IMR-90 (cell line): ENCODE data around the gene PGBD5. TPM values are rescaled to one million over a fixed set of nuclear protein-coding genes. Genes with fewer than 3 reads are reported as not detected.

Experiments
- ATAC-seq: fragments of 200-7000 bp; cut with Tn5 transposase; 2 replicates; pipeline ENCODE4 v1.9.1; 2020; ENCODE audit warnings: low read depth, mild to moderate bottlenecking, moderate library complexity
- BruUV-seq: library from RNA; stranded (reverse); fragments of 400-500 nt; replicated peaks from 2 replicates; lab custom pipeline; 2021; lab: Mats Ljungman, UMichigan
- CTCF ChIA-PET: fragments of 300-600 bp; formaldehyde crosslinking; extraction: SDS; loops from one replicate; lab custom pipeline; 2021; ENCODE audit warnings: antibody characterized with exemption; lab: Yijun Ruan, JAX
- POLR2A ChIA-PET: fragments of 300-600 bp; sonication (Branson Sonifier 250); formaldehyde crosslinking; loops from one replicate; lab custom pipeline; 2022; ENCODE audit warnings: antibody characterized with exemption; ENCODE audit not compliant: unreplicated experiment; lab: Charles Lee
- DNase-seq: peaks from one replicate; pipeline ENCODE4 v3.0.0; 2013
- H2AFZ ChIP-seq: replicated peaks from 2 replicates; pipeline ENCODE3; 2013; ENCODE audit warnings: low read length, mild to moderate bottlenecking; ENCODE audit not compliant: poor library complexity
- H2AK5ac ChIP-seq: 2 replicates; pipeline ENCODE4 v1.6.1; 2013; ENCODE audit warnings: low read depth, low read length, inconsistent platforms
- H2AK9ac ChIP-seq: replicated peaks from 2 replicates; pipeline ENCODE3; 2013; ENCODE audit warnings: mild to moderate bottlenecking, low read depth, low read length, moderate library complexity; ENCODE audit not compliant: poor library complexity
- H2BK120ac ChIP-seq: 2 replicates; pipeline ENCODE4 v1.6.1; 2013; ENCODE audit warnings: low read depth, low read length, inconsistent platforms
- H2BK15ac ChIP-seq: 3 replicates; pipeline ENCODE4 v1.6.1; 2013; ENCODE audit warnings: low read depth, low read length, inconsistent platforms
- H2BK20ac ChIP-seq: 2 replicates; pipeline ENCODE4 v1.6.1; 2013; ENCODE audit warnings: low read depth, mild to moderate bottlenecking, inconsistent platforms, low read length, moderate library complexity
- H2BK5ac ChIP-seq: 2 replicates; pipeline ENCODE4 v1.6.1; 2013; ENCODE audit warnings: mild to moderate bottlenecking, low read depth, low read length, inconsistent platforms; ENCODE audit not compliant: poor library complexity, severe bottlenecking
- H3K14ac ChIP-seq: replicated peaks from 2 replicates; pipeline ENCODE4 v1.6.1; 2013; ENCODE audit warnings: low read depth, low read length, inconsistent platforms
- H3K18ac ChIP-seq: 2 replicates; pipeline ENCODE4 v1.6.1; 2013; ENCODE audit warnings: low read depth, low read length, control low read depth
- H3K23ac ChIP-seq: 2 replicates; pipeline ENCODE4 v1.6.1; 2013; ENCODE audit warnings: low read depth, low read length, inconsistent platforms
- H3K27ac ChIP-seq: 2 replicates; pipeline ENCODE4 v1.5.1; 2013; ENCODE audit warnings: mild to moderate bottlenecking, control low read depth, low read length; ENCODE audit not compliant: insufficient read depth
- H3K27me3 ChIP-seq: 2 replicates; pipeline ENCODE4 v1.6.1; 2013; ENCODE audit warnings: low read length; ENCODE audit not compliant: control insufficient read depth, insufficient read depth
- H3K36me3 ChIP-seq: 2 replicates; pipeline ENCODE4 v1.6.1; 2013; ENCODE audit warnings: low read length, mixed read lengths; ENCODE audit not compliant: control insufficient read depth, insufficient read depth
- H3K4ac ChIP-seq: 2 replicates; pipeline ENCODE4 v1.6.1; 2013; ENCODE audit warnings: low read depth, low read length, inconsistent platforms
- H3K4me1 ChIP-seq: 2 replicates; pipeline ENCODE4 v1.6.1; 2013; ENCODE audit warnings: low read length, mixed read lengths; ENCODE audit not compliant: control insufficient read depth, insufficient read depth
- H3K4me2 ChIP-seq: 2 replicates; pipeline ENCODE4 v1.6.1; 2013; ENCODE audit warnings: low read depth, mild to moderate bottlenecking, control low read depth, low read length, moderate library complexity
- H3K4me3 ChIP-seq: 2 replicates; pipeline ENCODE4 v1.5.1; 2013; ENCODE audit warnings: low read depth, mild to moderate bottlenecking, control low read depth, low read length, moderate library complexity; ENCODE audit not compliant: insufficient read depth
- H3K56ac ChIP-seq: 2 replicates; pipeline ENCODE4 v1.6.1; 2013; ENCODE audit warnings: low read length, inconsistent platforms; ENCODE audit not compliant: insufficient read depth; ENCODE audit errors: extremely low read depth
- H3K79me1 ChIP-seq, 2 experiments: 2 replicates each; pipeline ENCODE4 v1.6.1; 2013; ENCODE audit warnings: low read length in 2 of 2, inconsistent platforms in 1 of 2, low read depth in 1 of 2
- H3K9ac ChIP-seq: 2 replicates; pipeline ENCODE4 v1.6.1; 2013; ENCODE audit warnings: low read depth, low read length, control low read depth
- H3K9me1 ChIP-seq: 2 replicates; pipeline ENCODE4 v1.6.1; 2013; ENCODE audit warnings: low read length, inconsistent platforms; ENCODE audit not compliant: insufficient read depth
- H3K9me3 ChIP-seq: 2 replicates; pipeline ENCODE4 v1.6.1; 2013; ENCODE audit warnings: low read length; ENCODE audit not compliant: control insufficient read depth, insufficient read depth
- H4K20me1 ChIP-seq: 2 replicates; pipeline ENCODE4 v1.6.1; 2013; ENCODE audit warnings: low read length, inconsistent platforms; ENCODE audit not compliant: insufficient read depth
- H4K5ac ChIP-seq: 2 replicates; pipeline ENCODE4 v1.6.1; 2013; ENCODE audit warnings: mild to moderate bottlenecking, low read depth, low read length, control low read depth
- H4K8ac ChIP-seq, 2 experiments: 2 replicates each; pipeline ENCODE4 v1.6.1; 2013; ENCODE audit warnings: low read depth in 2 of 2, low read length in 2 of 2, control low read depth in 1 of 2, inconsistent platforms in 1 of 2
- H4K91ac ChIP-seq: 2 replicates; pipeline ENCODE4 v1.6.1; 2013; ENCODE audit warnings: low read depth, low read length, inconsistent platforms; ENCODE audit not compliant: insufficient read depth
- BHLHE40 ChIP-seq: fragments of 150-350 bp; IDR thresholded peaks from 2 replicates; pipeline ENCODE4 v1.6.1; 2016; ENCODE audit warnings: mild to moderate bottlenecking, low read depth, low read length
- CEBPB ChIP-seq: IDR thresholded peaks from 2 replicates; pipeline ENCODE4 v1.6.1; 2012; ENCODE audit warnings: low read depth, low read length, improper control_type of control experiment
- CHD1 ChIP-seq: IDR thresholded peaks from 2 replicates; pipeline ENCODE4 v1.6.1; 2012; ENCODE audit warnings: low read depth, low read length, improper control_type of control experiment
- FOS ChIP-seq: fragments of 150-350 bp; IDR thresholded peaks from 2 replicates; pipeline ENCODE4 v1.6.1; 2016; ENCODE audit warnings: low read depth, low read length
- MAZ ChIP-seq: IDR thresholded peaks from 2 replicates; pipeline ENCODE4 v1.6.1; 2012; ENCODE audit warnings: low read depth, mild to moderate bottlenecking, low read length, improper control_type of control experiment, moderate library complexity, borderline replicate concordance
- NFE2L2 ChIP-seq: fragments of 150-350 bp; IDR thresholded peaks from 2 replicates; pipeline ENCODE4 v1.6.1; 2016; ENCODE audit warnings: low read depth, mild to moderate bottlenecking, low read length
- RAD21 ChIP-seq: IDR thresholded peaks from 2 replicates; pipeline ENCODE4 v1.6.1; 2012; ENCODE audit warnings: low read length, improper control_type of control experiment
- RFX5 ChIP-seq: IDR thresholded peaks from 2 replicates; pipeline ENCODE4 v1.8.0; 2012; ENCODE audit warnings: low read depth, mild to moderate bottlenecking, low read length, moderate library complexity
- WGBS, 2 experiments: methylation state at CpG; one replicate each; pipeline versions ENCODE4 v1.1.5 to v1.1.7; 2013; ENCODE audit warnings: missing lambda C conversion rate in 2 of 2; ENCODE audit not compliant: insufficient read length in 1 of 2; ENCODE audit errors: extremely low coverage in 2 of 2; 5-methylcytosine and 5-hydroxymethylcytosine counted together
- dilution Hi-C: fragments of 300-500 bp; cut with HindIII; formaldehyde crosslinking; loops from one replicate; pipeline ENCODE4 v1.14.3; 2018; ENCODE audit warnings: low sequenced_read_pairs; ENCODE audit not compliant: unreplicated experiment
- in situ Hi-C: fragments of 300-500 bp; cut with MboI; formaldehyde crosslinking; loops from 3 replicates; pipeline ENCODE4 v1.14.3; 2019; ENCODE audit warnings: low sequenced_read_pairs, inconsistent platforms, mixed read lengths
- intact Hi-C: fragments of 100-400 bp; cut with micrococcal nuclease; formaldehyde crosslinking; loops from 2 replicates; pipeline ENCODE4 v1.10.0; 2022
- polyA plus RNA-seq, 3 experiments: library from polyadenylated mRNA; depleted of rRNA; stranded (reverse); fragments of >200 nt; gene quantifications; 2 replicates each; pipeline ENCODE4 v1.2.3, GENCODE V29; 2012; ENCODE audit warnings: low replicate concordance in 1 of 3
- total RNA-seq: library from RNA; depleted of rRNA; stranded (reverse); fragments of >200 nt; gene quantifications from 2 replicates; pipeline ENCODE4 v1.2.3, GENCODE V29; 2012
- TF ChIP-seq, protein P1 (sequence below): fragments of 150-350 bp; IDR thresholded peaks from 2 replicates; pipeline ENCODE4 v1.6.1; 2016; ENCODE audit warnings: low read depth, mild to moderate bottlenecking, low read length, moderate library complexity, borderline replicate concordance
- TF ChIP-seq, protein P2 (sequence below): conservative IDR thresholded peaks from 2 replicates; pipeline ENCODE4 v1.5.1; 2012; ENCODE audit warnings: mild to moderate bottlenecking, low read depth, low read length, improper control_type of control experiment

The PGBD5 gene
- total and polyA plus RNA-seq, 2 of the 4 experiments (the other 2 are of a cell fraction): 0.18 to 0.36 TPM

- H2BK120ac ChIP-seq: no peak overlapping the region
- no peaks in the 10 kb centered on the region for H3K27me3 ChIP-seq
- dilution Hi-C loops (no loop called here), intact Hi-C loops (no loop called here), in situ Hi-C loops (no loop called here)
- H3K9me1 ChIP-seq: no peaks in the 10 kb centered on the region
- H4K91ac ChIP-seq: no peak overlapping the region
- H3K4me2 ChIP-seq: no peak overlapping the region
- no peak overlapping the region for H3K9ac ChIP-seq
- H2AFZ ChIP-seq: no peak overlapping the region
- H2AK9ac ChIP-seq: no peak overlapping the region
- H2BK5ac ChIP-seq: no peak overlapping the region
- H3K4me1 ChIP-seq: no peaks in the 10 kb centered on the region; the same call in 1 of the 2 replicates
- no peak overlapping the region for H2BK20ac ChIP-seq
- ChIA-PET CTCF (no interaction called here), POLR2A (no interaction called here)
- H4K8ac ChIP-seq: no peak overlapping the region
- H3K18ac ChIP-seq: no peak overlapping the region
- no peaks in the 10 kb centered on the region for H3K36me3 ChIP-seq
- H3K79me1 ChIP-seq: no peaks in the 10 kb centered on the region
- DNase-seq (peak; percentile 6), ATAC-seq (peak; percentile 37)
- H3K9me3 ChIP-seq: peaks cover 2% of the 10 kb centered on the region; the same call in 1 of the 2 replicates
- H3K23ac ChIP-seq: no peak overlapping the region
- no peak overlapping the region for H3K4ac ChIP-seq
- no peak overlapping the region for H3K27ac ChIP-seq
- BruUV-seq: no TSS peak
- no peak overlapping the region for H3K4me3 ChIP-seq
- TF ChIP-seq, protein P1, sequence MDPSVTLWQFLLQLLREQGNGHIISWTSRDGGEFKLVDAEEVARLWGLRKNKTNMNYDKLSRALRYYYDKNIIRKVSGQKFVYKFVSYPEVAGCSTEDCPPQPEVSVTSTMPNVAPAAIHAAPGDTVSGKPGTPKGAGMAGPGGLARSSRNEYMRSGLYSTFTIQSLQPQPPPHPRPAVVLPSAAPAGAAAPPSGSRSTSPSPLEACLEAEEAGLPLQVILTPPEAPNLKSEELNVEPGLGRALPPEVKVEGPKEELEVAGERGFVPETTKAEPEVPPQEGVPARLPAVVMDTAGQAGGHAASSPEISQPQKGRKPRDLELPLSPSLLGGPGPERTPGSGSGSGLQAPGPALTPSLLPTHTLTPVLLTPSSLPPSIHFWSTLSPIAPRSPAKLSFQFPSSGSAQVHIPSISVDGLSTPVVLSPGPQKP: no peak
- TF ChIP-seq, protein P2, sequence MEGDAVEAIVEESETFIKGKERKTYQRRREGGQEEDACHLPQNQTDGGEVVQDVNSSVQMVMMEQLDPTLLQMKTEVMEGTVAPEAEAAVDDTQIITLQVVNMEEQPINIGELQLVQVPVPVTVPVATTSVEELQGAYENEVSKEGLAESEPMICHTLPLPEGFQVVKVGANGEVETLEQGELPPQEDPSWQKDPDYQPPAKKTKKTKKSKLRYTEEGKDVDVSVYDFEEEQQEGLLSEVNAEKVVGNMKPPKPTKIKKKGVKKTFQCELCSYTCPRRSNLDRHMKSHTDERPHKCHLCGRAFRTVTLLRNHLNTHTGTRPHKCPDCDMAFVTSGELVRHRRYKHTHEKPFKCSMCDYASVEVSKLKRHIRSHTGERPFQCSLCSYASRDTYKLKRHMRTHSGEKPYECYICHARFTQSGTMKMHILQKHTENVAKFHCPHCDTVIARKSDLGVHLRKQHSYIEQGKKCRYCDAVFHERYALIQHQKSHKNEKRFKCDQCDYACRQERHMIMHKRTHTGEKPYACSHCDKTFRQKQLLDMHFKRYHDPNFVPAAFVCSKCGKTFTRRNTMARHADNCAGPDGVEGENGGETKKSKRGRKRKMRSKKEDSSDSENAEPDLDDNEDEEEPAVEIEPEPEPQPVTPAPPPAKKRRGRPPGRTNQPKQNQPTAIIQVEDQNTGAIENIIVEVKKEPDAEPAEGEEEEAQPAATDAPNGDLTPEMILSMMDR: no peak
- TF ChIP-seq NFE2L2: no peak
- no peak for TF ChIP-seq FOS
- no peak for TF ChIP-seq CEBPB
- no peak for TF ChIP-seq BHLHE40
- TF ChIP-seq MAZ: no peak
- no peak for TF ChIP-seq RAD21
- TF ChIP-seq CHD1: no peak
- no peak for TF ChIP-seq RFX5
- no peak overlapping the region for H4K5ac ChIP-seq
- no peak overlapping the region for H3K56ac ChIP-seq
- WGBS, 2 experiments: 68% methylated on average over 4 of the region's 13 CpGs; no CpG with 5 or more reads in 1 of the 2 experiments
- H2AK5ac ChIP-seq: no peak overlapping the region
- no peak overlapping the region for H3K14ac ChIP-seq
- no peak overlapping the region for H2BK15ac ChIP-seq
- no peaks in the 10 kb centered on the region for H4K20me1 ChIP-seq
These were observed 75.8 kb downstream of the PGBD5 start for GRCh38 chr1:230350208-230350921.
